Activated CD8-positive, alpha-beta memory T cell treated with anti-CD3 and anti-CD28 coated beads for 1 hour (primary cell): Measurements from ENCODE around the gene OBSL1.

ENCODE experiments used
- DNase-seq, 2 donors: peaks; one replicate each; pipeline ENCODE4 v3.0.0-alpha.2; 2020; ENCODE audit warnings: low read depth in 1 of 2; ENCODE audit errors: extremely low read depth in 1 of 2

Gene OBSL1

DNA sequence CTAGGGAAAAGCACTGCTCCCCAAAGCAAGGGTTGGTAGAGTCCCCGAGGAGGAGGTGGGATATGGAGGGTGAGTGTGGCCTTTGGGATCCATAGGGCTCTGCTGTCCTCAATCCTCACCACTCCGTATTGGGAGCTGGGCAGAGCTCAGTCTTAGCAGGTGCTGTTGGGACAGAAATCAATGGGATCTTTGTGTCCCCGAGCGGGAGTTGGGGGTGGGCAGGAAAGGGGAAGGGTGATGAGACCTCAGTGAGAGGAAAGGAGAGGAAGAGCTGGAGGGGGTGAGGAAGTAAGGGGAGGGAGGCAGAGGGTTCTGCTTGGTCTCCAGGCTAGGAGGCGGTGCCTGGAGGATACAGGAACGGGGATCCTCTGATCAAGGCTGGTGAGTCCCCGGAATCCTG, 54.5 kb downstream of the OBSL1 start:
- DNase-seq = no peak

DNA sequence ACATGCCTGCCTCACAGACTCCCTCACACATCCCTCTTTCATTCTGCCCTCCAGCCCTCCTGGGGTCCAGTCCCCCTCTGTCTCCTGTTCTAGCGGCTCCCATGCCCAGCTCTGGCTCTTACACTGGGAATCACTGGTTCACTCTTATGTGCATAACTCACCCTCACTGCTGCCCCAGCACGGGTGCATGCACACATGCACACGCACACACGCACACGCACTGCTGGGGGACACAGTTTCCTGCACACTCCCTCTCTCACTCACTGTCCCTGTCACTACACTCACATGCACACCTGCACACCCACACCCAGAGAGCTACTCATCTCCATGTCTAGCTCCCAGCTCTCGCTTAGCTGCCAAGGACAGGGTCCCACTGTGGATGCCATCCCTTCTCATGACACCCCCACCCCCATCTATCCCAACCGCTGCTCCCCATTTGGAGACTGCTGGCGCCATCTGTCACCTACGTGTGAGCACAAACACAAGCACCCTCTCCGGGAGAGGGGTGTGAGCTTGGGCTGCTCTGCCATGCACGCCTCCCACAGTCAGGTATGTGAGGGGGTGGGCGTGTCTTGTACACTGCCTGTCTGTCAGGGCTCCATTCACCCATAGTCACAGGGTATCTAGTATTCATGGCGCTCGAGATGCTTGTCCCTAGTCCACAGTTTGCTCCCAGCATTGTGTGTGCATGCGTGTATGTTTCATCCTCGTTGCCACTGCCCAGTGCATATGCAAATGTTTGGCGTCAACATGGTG, 55.3 kb downstream of the OBSL1 start:
- no peak for DNase-seq

DNA sequence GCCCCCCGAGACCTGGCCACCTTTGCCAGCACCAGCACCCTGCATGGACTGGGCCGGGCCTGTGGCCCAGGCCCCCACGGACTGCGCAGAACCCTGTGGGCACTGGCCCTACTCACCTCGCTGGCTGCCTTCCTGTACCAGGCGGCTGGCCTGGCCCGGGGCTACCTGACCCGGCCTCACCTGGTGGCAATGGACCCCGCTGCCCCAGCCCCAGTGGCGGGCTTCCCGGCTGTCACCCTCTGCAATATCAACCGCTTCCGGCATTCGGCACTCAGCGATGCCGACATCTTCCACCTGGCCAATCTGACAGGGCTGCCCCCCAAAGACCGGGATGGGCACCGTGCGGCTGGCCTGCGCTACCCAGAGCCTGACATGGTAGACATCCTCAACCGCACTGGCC, 56.5 kb downstream of the OBSL1 start:
- DNase-seq = no peak

DNA sequence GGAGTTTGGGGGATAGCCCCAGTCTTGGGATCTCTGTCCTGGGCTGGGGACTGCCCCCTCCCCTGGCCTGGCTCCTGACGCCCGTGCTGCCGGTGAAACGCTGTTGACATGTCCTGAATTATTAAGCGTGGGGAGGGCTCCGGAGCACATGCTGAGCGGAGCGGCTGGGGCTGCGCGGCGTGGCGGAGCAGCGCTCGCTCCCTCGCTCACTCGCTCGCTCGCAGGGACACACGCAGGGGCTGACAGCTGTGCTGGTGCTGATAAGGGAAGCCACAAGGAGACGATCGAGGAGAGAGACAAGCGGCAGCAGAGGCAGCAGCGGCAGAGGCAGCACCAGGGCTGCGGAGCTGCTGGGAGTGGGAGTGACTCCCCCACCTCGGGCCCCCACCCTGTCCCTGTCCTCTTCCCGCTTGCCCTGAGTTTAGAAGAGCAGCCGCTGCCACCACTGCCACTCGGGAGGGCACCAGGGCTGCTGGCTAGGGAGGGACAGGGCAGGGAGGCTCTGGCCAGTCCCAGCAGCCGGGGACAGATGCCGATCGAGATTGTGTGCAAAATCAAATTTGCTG, 57.1 kb downstream of the OBSL1 start, which contains the start of gene ASIC4:
Gene ASIC4, plus strand, starts transcription at position 287 of the 566 bp plus-strand sequence. Its CDS starts 243 bp downstream, at position 530.
- no peak for DNase-seq

DNA sequence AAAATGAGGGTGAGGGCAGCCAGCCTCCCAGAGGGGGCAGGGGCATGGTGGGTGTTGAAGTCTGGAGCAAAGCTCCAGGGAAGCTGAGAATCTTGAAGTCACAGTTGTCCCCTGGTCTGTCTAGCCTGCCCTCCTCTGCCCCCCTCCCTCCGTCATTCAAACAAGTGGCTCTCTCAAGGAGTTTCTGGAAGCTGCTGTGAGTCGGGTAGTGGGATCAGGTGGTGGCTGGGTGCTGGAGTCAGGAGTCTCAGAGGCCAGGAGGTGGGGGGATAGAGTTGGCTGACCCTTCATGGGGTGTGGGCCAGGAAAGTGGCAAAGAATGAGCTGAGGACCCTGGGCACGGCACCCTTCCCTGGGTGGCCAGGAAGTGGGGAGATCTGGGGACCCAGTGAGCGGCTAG, 57.6 kb downstream of the OBSL1 start:
- no peak for DNase-seq

DNA sequence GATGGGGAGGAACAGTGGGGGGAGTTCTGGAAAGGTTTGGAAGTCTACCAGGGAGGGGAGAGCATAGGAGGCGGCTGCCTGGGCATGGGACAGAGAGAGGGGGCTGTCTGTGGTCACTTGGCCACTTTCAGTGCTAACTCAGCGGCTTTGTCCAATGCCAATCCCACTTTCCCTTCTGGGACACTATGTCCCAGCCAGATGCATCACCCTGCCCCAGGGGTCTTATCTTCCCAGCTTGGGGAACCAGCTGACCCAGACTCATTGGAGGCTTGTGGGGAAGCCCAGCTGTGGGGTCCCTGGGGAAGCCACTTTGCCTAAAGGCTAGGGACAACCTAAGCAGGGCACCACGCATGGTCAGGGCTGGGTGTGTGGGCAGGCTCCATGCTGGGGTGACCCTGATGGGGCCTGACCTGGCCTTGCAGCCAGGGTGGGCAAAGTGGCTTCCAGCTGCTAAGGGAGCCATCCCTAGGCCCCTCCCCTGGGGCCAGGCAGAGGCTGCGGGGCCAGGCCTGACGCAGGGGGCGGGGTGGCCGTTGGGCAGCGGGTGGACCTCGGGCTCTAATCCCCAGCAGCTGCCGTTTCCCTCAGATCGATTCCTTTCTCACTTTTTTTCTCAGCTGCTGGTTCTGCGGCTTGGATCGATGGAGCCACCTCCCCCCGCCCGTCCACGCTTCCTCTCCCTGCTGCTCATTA, 58.7 kb downstream of the OBSL1 start:
- DNase-seq = no peak

DNA sequence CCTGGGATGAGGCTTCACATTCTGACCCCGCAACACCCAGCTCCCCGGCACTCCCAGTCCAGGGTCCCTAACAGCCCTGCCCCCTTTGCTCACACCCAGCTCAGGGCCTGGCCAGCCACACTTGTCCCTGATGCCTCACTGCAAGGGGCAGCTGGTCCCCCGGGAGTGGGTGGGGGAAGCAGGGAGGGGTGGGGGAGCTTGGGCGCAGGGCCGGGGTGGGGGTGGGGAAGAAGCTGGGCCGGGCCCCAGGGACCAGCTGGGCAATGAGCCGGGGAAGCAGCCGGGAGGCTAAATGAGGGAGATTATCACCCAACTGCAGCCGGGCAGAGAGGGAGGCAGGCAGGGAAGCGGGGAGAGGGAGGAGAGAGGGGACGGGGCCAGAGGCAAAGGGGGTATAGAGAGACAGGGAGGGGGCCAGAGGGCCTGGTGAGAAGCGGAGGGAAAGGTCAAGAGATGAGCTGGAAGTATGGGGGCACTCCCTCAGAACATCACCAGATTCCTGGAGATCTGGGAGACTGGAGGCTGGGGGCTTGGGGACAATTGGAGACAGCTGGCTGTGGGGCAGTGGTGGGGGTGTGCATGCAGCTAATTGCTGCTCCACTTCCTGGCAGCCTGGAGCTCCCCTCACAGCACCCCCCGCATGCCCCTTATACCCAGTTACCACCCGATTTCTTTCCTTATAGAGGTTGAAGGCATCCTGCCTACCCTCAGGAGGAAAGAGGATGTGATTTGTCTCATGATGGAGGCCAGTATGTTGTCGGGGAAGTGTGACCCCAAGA, 59.6 kb downstream of the OBSL1 start:
- DNase-seq = no peak

DNA sequence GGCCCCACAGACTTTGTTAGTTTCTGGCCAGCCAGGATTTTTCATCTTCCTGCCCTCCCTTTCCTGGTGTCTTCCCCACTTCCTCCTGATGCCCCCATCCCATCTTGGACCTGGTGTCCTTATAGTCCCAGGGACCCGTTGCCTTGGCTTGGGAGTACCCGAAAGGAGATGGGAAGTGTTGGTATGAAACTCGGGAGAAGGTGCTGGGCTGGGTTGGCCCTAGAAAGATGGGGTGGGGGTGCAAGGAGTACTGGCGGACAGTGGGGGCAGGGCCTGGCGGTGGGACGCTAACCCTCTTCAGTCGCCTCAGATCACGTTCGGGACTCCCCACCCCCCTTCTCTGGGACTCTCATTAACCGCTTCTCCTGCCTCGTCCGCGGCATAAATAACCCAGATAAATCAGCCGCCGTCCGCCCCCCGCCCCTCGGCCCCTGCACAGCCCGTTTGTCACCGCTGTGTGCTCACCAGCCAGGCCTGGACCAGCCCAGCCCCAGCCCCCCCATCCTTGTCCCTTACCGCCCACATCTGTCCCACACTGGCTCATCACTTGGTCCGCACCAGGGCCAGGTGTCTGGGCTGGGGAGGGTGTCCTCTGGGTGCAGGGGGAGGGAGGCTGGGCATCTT, 60.7 kb downstream of the OBSL1 start:
- DNase-seq = no peak

DNA sequence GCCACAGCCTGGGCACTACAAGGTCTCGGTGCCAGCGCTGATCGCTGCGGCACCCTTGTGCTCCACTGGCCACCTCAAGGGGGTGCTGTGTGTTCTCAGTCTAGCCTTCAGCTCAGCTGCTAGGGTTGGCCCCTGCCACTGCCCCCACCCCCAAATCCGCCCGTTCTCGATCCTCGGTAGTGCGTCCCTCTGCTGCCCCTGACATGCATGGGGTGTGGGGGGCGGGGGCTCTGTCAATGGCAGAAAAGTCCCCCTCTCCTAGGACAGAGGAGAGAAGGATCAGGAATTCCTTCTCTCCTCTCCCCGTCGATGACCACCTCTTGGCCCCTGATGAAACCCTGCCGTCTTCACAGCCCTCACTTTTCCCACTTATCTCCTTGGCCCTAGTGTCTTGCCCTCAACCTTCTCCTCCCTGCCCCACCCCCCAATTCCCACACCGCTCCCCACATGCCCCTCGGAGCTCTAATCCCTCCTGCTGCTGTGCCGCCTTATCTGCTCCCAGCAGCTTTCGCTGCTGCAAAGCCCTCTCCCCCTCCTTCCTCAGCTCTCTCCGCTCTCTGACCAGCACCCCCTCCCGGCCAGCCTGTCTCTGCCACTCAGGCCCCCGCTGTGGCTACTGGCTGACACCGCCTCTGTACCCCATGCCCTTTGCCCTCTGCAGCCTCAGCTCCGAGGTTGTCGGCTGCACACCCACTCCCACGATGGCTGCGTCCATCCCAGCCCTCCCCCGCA, 61.4 kb downstream of the OBSL1 start:
- DNase-seq = peak in 1 of 2 donors; percentile 38

DNA sequence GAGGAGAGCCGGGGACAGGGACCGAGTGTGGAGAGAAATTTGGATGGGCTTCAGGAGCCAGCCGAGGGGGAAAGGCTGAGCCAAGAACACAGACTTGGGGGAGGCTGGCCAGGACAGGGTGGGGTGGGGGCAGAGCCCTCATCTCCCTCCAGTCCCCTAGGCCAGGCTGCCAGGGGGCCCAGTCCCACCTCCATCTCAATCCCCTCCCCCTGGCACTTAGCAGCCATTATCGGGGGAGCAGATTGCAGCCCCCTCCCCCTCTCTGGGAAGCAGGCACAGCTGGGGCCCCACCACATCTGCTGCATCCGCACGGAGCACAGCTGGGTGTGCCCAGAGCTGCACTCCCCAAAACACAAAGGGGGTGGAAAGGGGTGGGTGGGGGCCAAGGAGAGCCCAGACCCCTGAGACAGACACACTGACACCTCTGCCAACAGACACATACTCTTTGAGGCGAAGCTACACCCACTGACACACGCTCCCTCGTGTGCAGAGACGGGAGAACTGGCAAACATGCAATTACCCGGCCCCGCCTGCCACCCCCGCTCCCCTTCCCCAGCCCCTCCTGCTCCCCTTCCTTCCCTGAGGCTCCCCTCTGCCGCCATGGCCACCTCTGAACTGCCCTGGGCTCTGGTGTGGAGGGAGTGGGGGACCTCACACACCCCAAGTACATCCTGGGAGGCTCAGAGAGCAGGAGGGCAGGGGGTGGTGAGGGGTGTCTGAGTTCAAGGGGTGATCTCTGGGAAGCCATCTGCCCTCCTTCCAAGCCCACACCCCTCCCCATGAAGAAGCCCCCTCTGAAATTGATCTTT, 62.2 kb downstream of the OBSL1 start:
- DNase-seq = no peak

DNA sequence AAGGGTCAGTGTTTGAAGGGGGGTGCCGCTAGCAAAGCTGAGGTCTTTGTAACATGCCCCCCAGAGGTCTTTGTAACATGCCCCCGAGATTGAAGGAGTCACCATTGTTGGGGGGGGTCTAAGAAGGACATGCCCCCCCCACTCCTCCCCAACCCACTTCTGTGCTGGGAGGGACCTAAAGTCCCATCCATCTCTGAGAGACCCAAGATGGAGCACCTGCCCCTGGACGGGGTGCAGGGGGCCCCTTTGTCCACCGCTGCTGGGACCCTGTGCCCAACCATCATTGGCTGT, 63.0 kb downstream of the OBSL1 start:
- DNase-seq = no peak

DNA sequence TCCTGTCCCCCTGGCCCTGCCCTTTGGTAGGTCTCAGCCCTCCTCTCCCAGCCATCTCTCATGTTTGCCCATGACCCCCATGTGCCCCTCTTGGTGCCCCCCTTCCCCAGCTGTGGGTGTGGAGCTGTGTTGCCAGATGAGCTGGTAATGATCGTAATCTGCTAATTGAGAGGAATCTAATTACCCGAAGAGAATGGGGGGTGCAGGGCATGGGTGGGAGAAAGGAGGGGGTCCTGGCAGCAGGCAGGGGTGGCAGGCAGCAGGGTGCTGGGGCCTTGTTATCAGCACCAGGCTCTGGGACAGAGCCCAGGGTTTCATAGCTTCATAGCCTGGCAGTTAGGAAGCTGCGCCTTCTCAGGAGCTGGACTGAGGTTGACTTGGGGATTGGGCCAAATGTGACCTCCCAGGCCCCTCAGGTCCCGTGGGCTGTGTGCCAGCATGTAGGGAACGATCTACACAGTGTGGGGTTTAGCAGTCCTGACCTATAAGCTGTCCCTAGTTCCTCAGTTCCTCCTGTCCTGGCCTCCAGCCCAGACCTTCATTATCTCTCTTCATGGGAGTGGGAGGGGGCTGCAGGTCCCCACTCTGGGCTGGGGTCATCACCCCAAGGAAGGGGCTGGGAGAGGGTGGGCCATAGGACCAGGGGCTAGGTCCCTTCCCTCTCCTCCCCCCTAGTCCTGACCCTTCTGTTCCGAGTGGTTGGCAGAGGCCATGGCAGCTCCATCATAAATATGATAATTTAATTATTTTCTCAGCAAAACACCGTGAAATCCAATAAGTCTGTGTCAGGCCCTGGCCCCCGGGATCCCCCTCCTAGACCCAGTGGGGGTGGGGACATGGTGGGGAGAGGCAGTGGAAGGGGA, 63.5 kb downstream of the OBSL1 start:
- no peak for DNase-seq

DNA sequence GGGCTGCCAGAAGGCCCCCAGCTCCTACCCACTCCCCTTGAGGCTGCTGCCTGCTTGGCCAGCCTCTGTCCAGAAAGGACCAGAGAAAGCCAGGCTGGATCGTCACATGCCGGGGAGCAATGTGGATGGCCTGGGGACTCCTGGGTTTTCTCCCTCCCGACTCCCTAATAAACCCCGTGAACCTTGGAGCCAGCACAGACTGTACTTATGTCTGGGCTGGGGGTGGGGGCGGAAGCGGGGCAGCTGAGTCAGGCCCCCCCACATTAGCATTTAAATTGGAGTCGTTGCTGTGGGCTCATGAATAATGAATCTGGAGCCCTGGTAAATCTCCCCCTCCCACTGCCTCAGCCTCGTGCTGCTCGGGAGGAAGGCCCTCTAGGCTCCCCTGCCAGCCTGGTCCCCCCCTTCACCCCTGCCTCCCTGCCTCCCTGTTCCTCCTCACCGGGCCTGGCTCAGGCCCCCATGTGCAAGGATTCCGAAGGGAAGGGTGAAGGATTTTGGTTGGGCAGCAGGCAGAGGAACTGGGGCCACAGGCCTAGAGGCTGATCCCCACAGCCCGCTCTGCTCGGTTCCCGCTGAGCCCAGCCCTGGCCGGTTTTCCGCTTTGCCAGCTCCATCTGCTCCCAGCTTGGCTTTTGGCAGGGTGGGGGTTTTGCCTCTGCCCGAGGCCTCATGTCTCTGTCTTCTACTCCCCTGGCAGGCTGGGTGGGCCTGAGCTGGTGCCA, 64.4 kb downstream of the OBSL1 start:
- DNase-seq = no peak

DNA sequence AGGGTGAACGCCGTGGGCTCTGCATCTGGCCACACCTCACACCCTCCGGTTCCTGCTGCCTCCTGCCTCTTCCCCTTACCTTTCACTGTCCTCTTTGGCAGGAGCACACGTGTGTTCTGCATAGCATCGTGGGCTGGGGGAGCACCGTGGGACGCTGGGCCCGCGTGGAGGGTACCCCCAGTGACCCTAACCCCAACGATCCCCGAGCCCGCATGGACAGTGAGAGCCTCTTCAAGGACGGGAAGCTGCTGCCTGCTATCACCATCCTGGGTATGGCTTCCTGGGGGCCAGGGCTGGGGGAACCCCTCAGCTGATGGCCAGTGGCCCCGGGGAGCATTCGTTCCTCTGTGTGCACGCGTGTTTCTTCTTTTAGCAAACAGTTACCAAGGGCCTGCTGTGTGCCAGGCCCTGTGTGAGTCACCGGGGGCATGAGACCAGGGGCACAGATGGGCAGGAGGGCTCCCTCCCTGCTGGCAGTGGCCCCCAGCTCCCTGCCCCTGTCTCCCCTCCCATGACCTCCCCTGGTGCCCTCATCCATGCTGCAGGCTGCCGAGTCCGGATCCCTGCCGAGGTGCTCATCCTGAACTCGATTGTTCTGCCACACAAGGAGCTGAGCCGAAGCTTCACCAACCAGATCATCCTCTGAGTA, 65.1 kb downstream of the OBSL1 start:
- DNase-seq = no peak

DNA sequence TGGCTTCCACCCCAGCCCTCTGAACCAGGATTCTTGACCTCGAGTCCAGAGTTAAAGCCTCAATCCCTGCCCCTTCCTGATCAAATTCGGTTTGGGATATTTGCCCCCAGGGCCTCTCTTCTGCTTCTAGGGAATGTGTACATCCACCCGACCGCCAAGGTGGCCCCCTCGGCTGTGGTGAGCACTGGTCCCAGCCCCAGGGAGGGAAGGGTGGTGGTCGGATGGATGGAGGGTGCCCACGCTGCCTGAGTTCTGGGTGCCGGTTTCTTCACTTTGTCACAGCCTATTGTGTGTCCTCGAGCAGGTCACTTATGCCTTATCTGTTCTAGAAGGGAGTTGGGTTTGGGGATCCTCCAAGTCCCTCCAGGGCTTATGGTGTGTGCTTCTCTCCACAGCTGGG, 65.8 kb downstream of the OBSL1 start:
- DNase-seq = no peak

DNA sequence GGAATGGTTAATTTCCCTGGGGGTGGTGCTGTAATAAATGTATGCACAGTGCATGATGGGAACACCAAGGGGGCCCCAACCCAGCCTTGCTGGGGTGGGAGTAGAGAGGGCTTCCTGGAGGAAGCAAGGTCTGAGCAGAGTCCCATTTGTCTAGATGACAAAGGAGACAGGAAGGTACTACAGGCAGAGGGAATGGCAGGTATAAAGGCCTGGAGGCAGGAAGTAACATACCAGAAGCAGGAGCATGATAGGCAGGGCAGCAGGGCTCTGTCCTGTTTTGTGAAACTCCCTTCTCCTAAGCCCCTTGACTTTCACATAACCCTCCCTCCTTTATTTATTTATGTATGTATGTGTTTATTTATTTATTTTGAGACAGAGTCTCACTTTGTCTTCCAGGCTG, 68.7 kb downstream of the OBSL1 start:
- DNase-seq = no peak

DNA sequence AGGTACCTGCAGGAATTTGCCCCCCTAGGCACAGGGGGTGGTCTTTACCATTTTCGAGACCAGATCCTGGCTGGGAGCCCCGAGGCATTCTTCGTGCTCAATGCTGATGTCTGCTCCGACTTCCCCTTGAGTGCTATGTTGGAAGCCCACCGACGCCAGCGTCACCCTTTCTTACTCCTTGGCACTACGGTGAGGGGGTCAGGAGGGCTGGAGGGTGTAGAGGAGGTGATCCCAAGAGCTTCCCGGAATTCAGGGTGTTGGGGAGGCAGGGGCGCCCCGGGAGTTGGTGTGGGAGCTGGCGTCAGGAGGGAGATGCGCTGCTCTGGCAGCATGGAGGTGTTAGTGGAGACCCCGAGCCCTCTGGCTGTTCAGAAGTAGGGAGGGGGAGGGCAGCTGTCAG, 69.5 kb downstream of the OBSL1 start:
- DNase-seq = no peak
